ENCODE data around the gene BICD2. TPM values are rescaled to one million over a fixed set of nuclear protein-coding genes. Genes with fewer than 3 reads are reported as not detected.

BICD2 gene
- total and polyA plus RNA-seq, 2 donors (not counting 1 experiment from before 2014, with no cell fraction given), result 9.1 to 35.8 TPM

- H3K79me2 ChIP-seq (ENCODE audit: control insufficient read depth, insufficient read depth, low read length), result peaks cover 9% of the 10 kb centered on the region
- H3K27me3 ChIP-seq (ENCODE audit: control insufficient read depth, insufficient read depth, low read length), result no peaks in the 10 kb centered on the region
- H2AFZ ChIP-seq (ENCODE audit: low read length), result no peak overlapping the region
- H3K9ac ChIP-seq (ENCODE audit: insufficient read depth, low read length), result no peak overlapping the region
- DNase-seq (ENCODE audit: low read depth in 2 of 2), result no peak
- H3K9me3 ChIP-seq (ENCODE audit: control insufficient read depth, insufficient read depth, low read depth, low read length), result no peaks in the 10 kb centered on the region
- no peak for TF ChIP-seq EZH2 (IDR thresholded peaks at IDR 0.05; ENCODE audit: low read length, missing control alignments)
- no peak for TF ChIP-seq CTCF (conservative IDR thresholded peaks at IDR 0.05 in 1 of 2, IDR thresholded peaks at IDR 0.05 in 1 of 2; ENCODE audit: low read depth in 1 of 2, low read length in 2 of 2)
- no peak overlapping the region for H3K4me2 ChIP-seq (ENCODE audit: extremely low read depth, insufficient read depth, low read length)
- H4K20me1 ChIP-seq (ENCODE audit: control insufficient read depth, extremely low read depth, insufficient read depth, low read length), result no peaks in the 10 kb centered on the region
- no peak overlapping the region for H3K27ac ChIP-seq (ENCODE audit: insufficient read depth, low read length)
- H3K36me3 ChIP-seq (ENCODE audit: control insufficient read depth, insufficient read depth, low read length), result peaks cover 34% of the 10 kb centered on the region
- H3K4me1 ChIP-seq (ENCODE audit: control insufficient read depth, extremely low read depth, insufficient read depth, low read length), result no peaks in the 10 kb centered on the region
- no peak overlapping the region for H3K4me3 ChIP-seq (replicated peaks in 1 of 4; ENCODE audit: control extremely low read depth in 1 of 4, insufficient read depth in 1 of 4, low read depth in 3 of 4, low read length in 4 of 4)
These were observed 43.7 kb downstream of the BICD2 start for GRCh38 chr9:92720807-92721535.

GRCh38 chr9:92720209-92720765 lies 44.3 kb downstream of the BICD2 start:
- no peak overlapping the region for H2AFZ ChIP-seq (ENCODE audit: low read length)
- H3K9me3 ChIP-seq (ENCODE audit: control insufficient read depth, insufficient read depth, low read depth, low read length), result no peaks in the 10 kb centered on the region
- H3K4me3 ChIP-seq (replicated peaks in 1 of 4; ENCODE audit: control extremely low read depth in 1 of 4, insufficient read depth in 1 of 4, low read depth in 3 of 4, low read length in 4 of 4), result no peak overlapping the region
- peaks cover 5% of the 10 kb centered on the region for H3K79me2 ChIP-seq (ENCODE audit: control insufficient read depth, insufficient read depth, low read length)
- no peak for DNase-seq (ENCODE audit: low read depth in 2 of 2)
- H3K4me2 ChIP-seq (ENCODE audit: extremely low read depth, insufficient read depth, low read length), result no peak overlapping the region
- no peaks in the 10 kb centered on the region for H3K27me3 ChIP-seq (ENCODE audit: control insufficient read depth, insufficient read depth, low read length)
- no peak overlapping the region for H3K9ac ChIP-seq (ENCODE audit: insufficient read depth, low read length)
- H4K20me1 ChIP-seq (ENCODE audit: control insufficient read depth, extremely low read depth, insufficient read depth, low read length), result no peaks in the 10 kb centered on the region
- H3K27ac ChIP-seq (ENCODE audit: insufficient read depth, low read length), result no peak overlapping the region
- H3K4me1 ChIP-seq (ENCODE audit: control insufficient read depth, extremely low read depth, insufficient read depth, low read length), result no peaks in the 10 kb centered on the region
- TF ChIP-seq EZH2 (IDR thresholded peaks at IDR 0.05; ENCODE audit: low read length, missing control alignments) (no peak), CTCF (conservative IDR thresholded peaks at IDR 0.05 in 1 of 2, IDR thresholded peaks at IDR 0.05 in 1 of 2; ENCODE audit: low read depth in 1 of 2, low read length in 2 of 2) (no peak)
- peaks cover 36% of the 10 kb centered on the region for H3K36me3 ChIP-seq (ENCODE audit: control insufficient read depth, insufficient read depth, low read length)

- no peaks in the 10 kb centered on the region for H4K20me1 ChIP-seq (ENCODE audit: control insufficient read depth, extremely low read depth, insufficient read depth, low read length)
- H3K36me3 ChIP-seq (ENCODE audit: control insufficient read depth, insufficient read depth, low read length), result peaks cover 40% of the 10 kb centered on the region
These were observed 45.5 kb downstream of the BICD2 start for GRCh38 chr9:92719028-92719647.

More at GRCh38 chr9:92719028-92719647, 45.5 kb downstream of the BICD2 start:
- Histone ChIP-seq H3K4me2 (ENCODE audit: extremely low read depth, insufficient read depth, low read length) (no peak overlapping the region), H2AFZ (ENCODE audit: low read length) (no peak overlapping the region), H3K4me1 (ENCODE audit: control insufficient read depth, extremely low read depth, insufficient read depth, low read length) (no peaks in the 10 kb centered on the region), H3K27ac (ENCODE audit: insufficient read depth, low read length) (no peak overlapping the region), H3K4me3 (replicated peaks in 1 of 4; ENCODE audit: control extremely low read depth in 1 of 4, insufficient read depth in 1 of 4, low read depth in 3 of 4, low read length in 4 of 4) (no peak overlapping the region), H3K9ac (ENCODE audit: insufficient read depth, low read length) (no peak overlapping the region), H3K79me2 (ENCODE audit: control insufficient read depth, insufficient read depth, low read length) (no peaks in the 10 kb centered on the region), H3K27me3 (ENCODE audit: control insufficient read depth, insufficient read depth, low read length) (no peaks in the 10 kb centered on the region), H3K9me3 (ENCODE audit: control insufficient read depth, insufficient read depth, low read depth, low read length) (no peaks in the 10 kb centered on the region)
- TF ChIP-seq CTCF (conservative IDR thresholded peaks at IDR 0.05 in 1 of 2, IDR thresholded peaks at IDR 0.05 in 1 of 2; ENCODE audit: low read depth in 1 of 2, low read length in 2 of 2), result no peak
- no peak for TF ChIP-seq EZH2 (IDR thresholded peaks at IDR 0.05; ENCODE audit: low read length, missing control alignments)
- no peak for DNase-seq (ENCODE audit: low read depth in 2 of 2)
